HG03469 (cell line): ENCODE data around the gene IVD.

Source experiments
- ATAC-seq: cut with Tn5 transposase; IDR thresholded peaks from one replicate; pipeline ENCODE4 v1.9.1; 2021; ENCODE audit warnings: mild to moderate bottlenecking, moderate library complexity, moderate number of reproducible peaks; ENCODE audit not compliant: unreplicated experiment

The IVD gene

GRCh38 chr15:40372981-40373380 lies 32.6 kb upstream of the IVD start:
- no peak for ATAC-seq

- ATAC-seq, result no peak
These were observed 28.0 kb upstream of the IVD start for GRCh38 chr15:40377606-40378005.

GRCh38 chr15:40379374-40379773 lies 26.2 kb upstream of the IVD start:
- ATAC-seq, result no peak

DNA sequence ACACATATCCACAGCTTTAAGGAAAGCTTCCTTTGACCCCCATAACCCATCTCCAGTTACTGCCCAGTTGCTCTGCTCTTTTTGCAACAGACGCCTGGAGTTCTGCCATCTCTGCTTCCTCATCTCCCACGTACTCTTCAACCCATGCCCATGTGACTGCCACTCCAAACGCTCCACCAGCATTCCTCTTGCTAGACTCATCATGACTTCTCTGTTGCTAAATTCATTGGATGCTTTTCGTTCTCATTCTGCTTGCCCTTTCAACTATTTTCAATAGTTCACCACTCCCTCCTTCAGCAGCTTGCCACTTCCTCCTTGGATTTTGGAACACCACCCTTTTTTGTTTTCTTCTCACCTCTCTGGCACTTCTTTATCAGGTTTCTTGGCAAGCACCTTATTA lies 25.7 kb upstream of the IVD start:
- no peak for ATAC-seq

GRCh38 chr15:40380636-40381035 lies 25.0 kb upstream of the IVD start:
- ATAC-seq, result no peak

- ATAC-seq, result no peak
These were observed 23.6 kb upstream of the IVD start for GRCh38 chr15:40381818-40382529.

- ATAC-seq, result peak; percentile 93
These were observed 22.8 kb upstream of the IVD start, which contains the start of gene KNSTRN for GRCh38 chr15:40382580-40383456. Gene KNSTRN (plus strand): TSS chr15:40382721. CDS start chr15:40382836, 115 bp downstream.

DNA sequence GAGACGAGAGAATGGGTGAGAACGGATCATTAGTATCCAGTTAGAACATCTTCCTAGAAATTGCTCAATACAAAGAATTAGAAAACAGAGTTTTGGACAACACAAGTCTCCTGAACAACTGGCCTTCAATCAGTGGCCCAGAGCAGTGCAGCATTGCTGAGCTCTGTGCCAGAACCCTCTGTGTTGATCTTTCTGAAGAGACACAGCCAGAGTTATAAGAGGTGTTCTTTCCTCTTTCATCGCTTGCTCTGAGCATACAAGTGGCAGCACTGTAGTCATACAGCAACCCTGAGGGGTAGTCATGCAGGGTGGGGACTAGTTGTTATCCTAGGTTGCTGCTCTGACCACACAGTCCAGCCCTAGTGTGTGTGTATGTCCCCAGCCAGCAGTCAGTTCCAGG lies 19.1 kb upstream of the IVD start:
- no peak for ATAC-seq

DNA sequence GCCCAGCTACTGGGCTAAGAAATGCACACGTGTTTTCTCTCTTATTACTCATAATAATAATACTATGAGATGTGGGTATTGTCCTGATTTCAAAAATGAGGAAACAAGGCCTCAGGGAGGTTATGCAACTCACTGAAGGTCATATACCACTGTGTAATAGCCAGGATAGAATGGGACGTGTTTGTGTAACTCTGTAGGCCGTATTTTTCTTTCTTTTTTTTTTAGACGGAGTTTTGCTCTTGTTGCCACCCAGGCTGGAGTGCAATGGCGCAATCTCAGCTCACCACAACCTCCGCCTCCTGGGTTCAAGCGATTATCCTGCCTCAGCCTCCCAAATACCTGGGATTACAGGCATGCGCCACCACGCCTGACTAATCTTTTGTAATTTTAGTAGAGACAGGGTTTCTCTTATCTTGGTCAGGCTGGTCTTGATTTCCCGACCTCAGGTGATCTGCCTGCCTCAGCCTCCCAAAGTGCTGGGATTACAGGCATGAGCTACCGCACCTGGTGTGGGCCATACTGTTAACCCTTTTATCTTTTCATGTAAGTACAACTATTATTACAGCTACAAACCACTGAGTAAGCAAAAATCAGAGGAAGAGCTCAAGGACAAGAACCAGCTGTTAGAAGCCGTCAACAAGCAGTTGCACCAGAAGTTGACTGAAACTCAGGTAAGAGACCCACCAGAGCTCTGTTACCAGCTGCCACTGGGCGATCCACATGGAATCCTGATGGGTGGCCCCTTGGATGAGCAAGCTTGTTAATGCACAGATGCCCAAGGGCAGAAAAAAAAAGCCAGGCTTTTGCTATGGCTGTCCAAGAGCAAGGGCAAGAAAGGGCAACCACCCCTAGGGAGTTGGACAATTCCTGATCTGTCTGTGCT lies 16.4 kb upstream of the IVD start:
- ATAC-seq, result no peak

DNA sequence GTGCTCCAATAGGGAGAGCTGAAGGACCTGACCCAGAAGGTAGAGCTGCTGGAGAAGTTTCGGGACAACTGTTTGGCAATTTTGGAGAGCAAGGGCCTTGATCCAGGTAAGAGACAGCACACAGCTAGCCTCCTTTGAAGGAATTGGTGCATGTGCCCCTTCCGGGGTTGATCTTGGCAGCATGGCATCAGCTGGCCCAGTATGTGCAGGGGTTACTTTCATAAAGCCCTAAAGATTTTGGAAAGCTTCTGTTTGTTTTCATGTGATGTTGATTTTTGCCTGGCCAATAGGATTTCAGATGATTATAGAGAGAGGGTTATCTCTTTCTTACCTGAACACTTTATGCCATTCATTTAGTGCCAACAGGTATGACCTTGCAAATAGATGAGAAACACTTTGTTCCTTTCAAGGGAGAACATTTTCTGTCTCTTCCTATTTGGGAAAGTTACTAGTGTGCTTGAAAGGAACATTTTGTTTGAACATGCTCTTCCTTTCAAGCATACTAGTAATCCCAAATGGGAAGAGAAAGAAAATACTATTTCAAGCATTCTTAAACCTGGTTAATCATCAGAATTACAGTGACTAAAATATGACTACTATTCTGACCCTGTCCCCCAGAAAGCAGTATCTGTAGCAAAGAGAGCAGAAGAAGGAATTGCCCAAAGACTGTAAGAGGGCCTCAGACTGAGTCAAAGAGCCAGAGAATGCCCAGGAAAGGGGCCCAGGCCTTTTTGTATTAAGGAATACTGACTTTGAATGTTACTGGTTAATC lies 15.6 kb upstream of the IVD start:
- no peak for ATAC-seq

DNA sequence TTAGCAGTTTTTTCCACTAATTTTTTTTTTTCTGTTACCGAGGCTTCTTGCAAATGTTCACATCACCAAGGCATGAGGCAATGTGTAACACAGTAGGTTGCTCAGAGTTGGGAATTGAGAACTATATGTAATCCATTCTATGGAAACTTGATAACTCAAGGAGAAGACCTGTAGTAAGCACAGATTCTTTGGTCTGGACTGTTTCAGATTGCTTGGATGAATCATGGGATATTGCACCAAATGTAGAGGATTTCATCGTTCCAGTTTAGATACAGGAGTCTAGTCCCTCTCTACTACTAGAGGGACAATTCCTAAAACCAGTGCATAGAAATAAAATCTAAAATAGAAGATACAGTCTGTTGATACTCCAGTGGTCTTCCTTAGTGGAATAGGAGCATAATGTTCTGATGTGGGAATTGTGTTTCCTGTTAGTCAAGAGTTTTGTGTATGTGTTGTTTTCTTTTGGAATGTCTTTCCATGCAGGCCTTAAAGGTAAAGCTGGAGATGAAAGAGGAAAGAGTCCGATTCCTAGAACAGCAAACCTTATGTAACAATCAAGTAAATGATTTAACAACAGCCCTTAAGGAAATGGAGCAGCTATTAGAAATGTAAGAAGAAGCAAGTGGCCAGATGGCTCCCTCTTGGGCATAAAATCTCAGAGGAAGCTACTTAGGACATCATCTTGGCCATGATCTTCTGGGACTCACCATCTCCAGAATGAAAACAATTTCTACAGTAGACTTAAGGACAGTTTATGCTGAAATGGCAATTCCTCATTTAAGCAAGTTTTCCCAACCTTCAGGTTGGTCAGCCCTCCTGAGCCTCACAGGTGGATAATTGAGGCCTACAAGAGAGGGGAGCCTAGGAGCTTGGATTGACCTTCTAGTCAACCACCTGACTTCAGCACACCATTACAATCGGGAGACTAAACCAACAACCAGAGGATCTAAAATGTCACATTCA lies 12.3 kb upstream of the IVD start:
- no peak for ATAC-seq

DNA sequence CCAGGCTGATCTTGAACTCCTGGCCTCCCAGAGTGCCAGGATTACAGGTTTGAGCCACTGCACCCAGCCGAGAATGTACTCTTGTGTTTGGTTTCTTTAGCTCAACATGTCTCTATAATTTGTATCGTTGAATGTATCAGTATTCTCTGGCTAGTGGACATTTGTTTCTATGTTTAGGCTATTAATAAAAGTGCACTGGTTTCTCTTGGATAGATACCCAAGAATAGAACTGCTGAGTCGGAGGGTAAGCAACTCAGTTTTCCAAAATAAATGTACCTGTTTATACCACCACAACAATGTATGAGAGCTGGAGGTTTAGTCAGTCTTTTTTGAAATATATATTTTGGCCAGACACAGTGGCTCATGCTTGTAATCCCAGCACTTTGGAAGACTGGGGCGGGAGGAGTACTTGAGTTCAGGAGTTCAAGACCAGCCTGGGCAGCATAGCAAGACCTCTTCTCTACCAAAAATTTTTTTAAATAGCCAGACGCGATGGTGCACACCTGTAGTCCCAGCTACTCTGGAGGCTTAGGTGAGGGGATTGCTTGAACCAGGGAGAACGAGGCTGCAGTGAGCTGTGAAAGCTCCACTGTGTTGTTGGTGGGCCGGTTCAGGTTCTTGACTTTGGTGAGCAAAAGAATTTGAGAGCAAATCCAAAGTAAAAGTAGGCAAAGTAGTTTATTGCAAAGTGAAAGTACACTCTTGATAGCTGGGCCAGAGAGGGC lies 7.7 kb upstream of the IVD start:
- ATAC-seq, result no peak

DNA sequence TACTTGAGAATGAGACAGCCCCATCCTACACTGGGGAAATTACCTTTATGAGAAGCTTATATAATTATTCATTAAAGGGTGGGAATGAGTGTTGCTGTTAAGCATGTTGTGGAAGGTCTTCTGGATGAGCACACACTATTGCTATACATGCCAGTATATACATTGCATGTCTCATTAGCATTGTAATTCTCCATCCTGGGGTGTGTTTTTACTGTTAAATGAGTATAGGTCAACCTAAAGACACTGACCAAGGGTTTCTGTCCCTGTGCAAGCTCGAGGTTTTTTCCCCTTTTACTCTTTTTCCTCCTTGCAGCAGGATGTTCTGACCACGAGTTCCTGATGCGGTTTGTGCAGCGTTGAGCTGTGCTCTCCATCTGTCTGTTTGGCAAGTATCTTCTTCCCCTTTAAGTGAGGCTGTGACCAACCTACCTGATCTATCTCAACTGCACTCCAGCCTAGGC lies 7.2 kb upstream of the IVD start:
- ATAC-seq, result no peak

GRCh38 chr15:40399370-40399769 lies 6.2 kb upstream of the IVD start:
- ATAC-seq, result no peak

- ATAC-seq, result no peak
These were observed 1.9 kb downstream of the IVD start for GRCh38 chr15:40407330-40407990.

GRCh38 chr15:40409366-40409765 lies 3.8 kb downstream of the IVD start:
- no peak for ATAC-seq

GRCh38 chr15:40410476-40410875 lies 4.9 kb downstream of the IVD start:
- ATAC-seq, result no peak
